Umbilical cord (tissue), 2 donors: ENCODE data around the gene RBM38. TPM values are rescaled to one million over a fixed set of nuclear protein-coding genes. Genes with fewer than 3 reads are reported as not detected.

Experiments used
- DNase-seq: peaks from one replicate; pipeline ENCODE4 v3.0.0-alpha.2; 2015; ENCODE audit warnings: low spot score
- total RNA-seq: library from RNA; depleted of rRNA; stranded (reverse); fragments of >200 nt; gene quantifications from one replicate; pipeline ENCODE4 v1.2.3, GENCODE V29; 2014; ENCODE audit warnings: low replicate concordance; ENCODE audit not compliant: insufficient read depth

The RBM38 gene
- total RNA-seq, 1 donor from 2014 or later, result 38.8 TPM

DNA sequence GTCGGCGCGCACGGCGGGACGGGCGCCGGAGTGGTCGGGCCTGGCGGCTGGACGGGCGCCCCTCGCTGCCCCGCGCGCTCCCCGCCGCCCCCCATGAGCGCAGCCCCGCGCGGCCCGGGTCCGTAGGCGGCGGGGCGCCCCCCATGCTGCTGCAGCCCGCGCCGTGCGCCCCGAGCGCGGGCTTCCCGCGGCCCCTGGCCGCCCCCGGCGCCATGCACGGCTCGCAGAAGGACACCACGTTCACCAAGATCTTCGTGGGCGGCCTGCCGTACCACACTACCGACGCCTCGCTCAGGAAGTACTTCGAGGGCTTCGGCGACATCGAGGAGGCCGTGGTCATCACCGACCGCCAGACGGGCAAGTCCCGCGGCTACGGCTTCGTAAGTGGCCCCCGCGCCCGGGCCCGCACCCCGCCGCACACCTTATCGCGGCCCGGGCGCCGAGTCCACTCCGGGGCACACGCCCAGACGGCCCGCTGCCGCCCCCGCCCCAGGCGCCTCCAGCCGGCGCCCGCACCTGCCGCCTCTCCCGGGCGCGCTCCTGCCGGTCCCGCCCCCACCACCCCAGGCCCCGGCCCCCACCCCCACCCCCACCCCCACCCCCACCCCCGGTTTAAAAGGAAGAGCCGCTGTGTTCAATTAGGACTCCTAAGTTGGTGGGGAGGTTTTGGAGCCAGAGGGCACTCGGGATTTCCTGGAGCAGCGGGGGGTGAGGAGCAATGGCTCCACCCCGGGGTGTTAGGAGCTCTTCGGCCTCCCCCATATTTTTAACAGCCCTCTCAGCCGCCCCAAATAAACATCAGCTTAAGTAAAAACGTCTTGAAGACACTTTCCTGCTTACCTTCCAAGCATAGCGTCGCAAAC is 474 bp downstream of the RBM38 start:
- DNase-seq, result no peak

DNA sequence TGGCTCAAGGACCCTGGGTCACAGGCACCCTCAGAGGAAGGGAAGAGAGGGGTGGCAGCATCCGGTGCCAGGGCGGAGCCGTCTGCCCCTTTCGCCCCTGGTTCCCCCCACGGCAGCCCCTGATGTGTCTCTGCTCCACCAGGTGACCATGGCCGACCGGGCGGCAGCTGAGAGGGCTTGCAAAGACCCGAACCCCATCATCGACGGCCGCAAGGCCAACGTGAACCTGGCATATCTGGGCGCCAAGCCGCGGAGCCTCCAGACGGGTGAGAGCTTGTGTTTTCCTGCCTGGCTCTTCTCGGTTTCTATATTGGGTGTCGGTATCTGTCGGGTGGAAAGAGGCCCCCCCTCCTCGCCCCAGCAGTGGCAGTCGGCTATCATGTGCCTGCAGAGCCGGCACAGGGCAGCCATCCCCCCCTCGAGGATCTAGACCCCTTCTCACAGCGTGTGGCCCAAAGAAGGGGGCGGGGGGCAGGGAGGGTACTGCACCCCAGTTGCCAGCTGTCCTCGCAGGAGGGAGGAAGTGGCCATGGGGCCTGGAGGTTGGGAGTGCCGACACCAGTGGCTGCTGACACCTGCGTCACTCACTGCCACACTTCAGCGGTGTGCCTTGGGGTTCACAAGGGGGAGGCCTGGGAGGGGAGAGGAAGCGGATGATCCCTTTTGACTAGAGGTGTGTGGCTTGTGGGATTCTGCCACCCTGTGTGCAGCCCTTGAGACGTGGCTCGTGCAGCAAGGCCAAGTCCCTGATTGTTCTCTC is 1.5 kb downstream of the RBM38 start:
- DNase-seq, result no peak

DNA sequence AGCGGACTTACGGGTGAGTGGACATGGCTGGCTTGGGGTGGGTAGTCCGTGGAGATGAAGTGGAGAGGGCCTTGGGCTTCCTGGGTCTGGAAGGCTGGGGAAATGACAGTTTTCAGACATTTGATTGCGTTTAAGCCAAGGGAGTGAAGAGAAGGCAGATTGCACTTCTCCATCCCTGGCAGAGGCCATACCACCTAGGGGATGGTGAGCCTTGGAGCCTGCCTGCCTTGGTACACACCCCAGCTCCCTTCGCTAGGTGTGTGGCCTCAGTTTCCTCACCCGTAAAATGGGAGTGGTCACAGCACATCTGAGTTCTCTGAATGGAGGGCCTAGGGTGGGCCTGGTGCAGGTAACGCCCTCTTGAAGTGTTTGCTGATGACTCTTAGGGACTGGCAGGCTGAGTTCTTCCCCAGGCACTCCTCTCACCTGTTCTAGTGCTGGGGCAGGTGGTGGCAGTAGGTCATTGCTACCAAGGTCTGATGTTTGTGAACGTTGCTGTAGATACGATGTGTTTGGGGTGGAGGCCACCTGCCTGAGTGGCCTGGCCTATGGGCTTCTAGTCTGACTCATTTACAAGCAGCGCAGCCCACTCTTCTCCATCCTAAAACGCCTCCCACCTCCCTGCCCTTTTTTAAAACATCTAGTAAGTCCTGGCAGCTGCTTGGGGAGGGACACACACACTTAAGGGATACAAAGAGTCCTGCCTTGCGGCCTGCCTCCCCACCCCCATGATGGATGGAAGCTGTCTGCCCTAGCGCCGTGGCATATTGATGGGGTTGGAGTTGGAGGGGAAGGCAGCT is 2.3 kb downstream of the RBM38 start:
- DNase-seq, result no peak

DNA sequence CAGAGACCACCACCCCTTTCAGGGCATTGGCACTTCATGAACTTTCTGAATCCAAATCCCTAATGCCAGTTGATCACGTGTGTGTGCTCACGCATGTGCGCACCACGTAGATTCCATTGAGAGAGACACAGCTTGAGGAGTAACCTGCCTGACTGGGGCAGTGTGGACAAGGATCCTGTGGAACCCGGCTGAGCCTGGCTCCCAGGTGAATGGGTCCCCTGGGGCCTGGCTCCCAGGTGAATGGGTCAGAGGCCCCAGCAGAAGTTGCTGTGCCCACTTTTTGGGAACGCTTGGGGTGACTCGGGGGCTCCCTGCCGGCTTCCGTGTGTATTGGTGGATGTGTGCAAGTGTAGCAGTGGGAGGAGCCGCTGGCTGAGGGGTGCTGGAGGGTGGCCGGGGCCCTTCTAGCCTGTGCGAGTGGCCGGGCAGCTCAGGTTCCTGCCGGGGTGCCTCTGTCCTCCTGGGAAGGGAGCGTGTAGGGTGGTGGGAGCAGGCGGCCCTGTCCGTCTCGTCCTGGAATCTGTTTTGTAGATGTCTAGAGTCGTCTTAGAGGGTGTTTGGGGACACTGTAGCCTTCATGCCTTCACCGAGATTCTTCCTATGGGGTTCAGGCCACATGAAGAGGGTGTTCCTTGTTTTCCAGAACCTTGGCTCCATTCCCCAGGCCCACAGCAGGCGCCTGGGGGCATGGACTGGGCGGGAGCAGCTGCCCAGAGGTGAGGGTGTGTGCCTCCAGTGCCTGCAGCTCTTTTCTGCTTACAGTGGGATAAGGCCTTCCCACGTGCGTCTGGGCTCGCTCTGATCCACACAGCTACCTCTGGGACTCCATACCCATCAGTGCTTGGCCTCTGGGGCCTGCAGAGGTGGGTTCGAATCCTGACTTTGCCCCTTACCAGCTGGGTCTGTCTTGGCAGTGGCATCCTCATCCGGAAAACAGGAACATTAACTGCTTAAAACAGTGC is 3.2 kb downstream of the RBM38 start:
- DNase-seq, result no peak

DNA sequence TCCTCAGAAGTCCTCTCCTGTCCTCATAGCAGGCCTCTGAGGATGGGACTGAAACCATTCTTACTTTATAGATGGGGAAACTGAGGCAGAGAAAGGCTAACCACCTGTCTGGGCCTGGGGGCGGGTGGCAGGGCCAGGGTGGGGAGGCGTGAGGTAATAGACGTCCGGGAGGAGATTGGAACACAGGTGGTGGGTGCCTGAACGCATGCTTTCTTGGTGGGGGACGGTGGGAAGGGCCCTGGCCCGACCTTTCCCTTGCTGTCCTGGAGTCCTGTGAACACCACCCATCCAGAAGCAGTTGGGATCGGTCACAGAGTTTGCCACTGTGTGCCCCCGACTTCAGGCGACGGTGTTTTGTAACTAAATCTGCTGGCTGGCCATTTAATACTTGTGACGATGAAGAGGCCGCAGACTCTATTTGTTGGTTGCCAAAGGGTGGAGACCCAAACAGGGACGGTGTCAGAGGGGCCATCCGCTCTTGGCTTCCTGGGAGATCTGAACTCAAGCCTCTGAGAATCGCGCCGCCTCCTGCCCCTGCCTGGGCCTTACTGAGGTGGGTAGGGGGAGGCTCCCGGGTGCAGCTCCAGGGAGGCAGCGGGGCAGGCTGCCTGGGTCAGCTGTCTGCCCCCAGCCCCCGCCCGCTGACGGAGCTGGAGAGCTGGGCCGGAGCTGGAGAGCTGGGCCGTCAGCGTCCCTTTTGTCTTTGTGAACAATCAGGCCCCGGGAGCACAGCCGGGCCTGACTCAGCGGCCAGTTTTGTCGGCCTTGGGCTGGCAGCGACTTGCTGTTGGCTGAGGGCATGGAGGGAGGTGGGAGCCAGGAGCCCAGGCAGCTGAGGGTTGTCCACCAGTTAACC is 4.1 kb downstream of the RBM38 start:
- DNase-seq, result no peak

DNA sequence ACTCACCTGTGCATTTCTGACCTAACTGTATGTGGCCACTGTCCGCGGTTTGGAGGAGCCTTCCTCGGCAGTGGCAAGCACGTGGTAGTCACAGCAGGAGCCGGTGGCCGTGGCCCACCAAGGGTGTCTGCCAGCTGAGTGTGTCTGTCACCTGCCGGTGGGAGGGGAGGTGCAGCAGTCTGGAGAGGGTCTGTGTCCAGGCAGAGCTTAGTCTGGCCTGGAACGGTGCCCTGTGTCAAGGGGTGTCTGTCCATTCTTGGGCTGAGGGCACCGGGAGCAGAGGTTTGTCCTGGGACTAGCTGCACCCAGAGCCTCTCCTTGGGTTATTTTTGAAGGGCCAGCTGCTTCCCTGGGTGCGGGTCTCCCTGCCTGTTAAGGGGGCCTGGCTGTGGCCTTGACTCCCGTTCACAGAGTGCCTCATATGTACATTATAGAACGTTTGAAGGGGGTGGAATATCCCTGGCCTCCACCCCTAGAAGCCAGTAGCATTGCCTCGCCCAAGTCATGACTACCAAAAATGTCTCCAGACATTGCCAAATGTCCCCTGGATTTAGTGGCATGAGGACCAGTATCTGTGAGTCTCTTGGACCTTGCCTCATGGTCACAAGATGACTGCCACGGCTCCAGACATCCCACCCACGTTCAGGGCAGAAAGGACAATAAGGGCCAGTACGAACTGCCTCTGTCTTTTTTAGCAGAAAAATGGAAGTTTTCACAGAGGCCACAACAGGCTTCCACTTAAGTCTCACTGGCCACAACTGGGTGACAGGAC is 5.2 kb downstream of the RBM38 start:
- DNase-seq, result no peak

GRCh38 chr20:57396984-57397692 is 5.9 kb downstream of the RBM38 start:
- DNase-seq, result no peak

DNA sequence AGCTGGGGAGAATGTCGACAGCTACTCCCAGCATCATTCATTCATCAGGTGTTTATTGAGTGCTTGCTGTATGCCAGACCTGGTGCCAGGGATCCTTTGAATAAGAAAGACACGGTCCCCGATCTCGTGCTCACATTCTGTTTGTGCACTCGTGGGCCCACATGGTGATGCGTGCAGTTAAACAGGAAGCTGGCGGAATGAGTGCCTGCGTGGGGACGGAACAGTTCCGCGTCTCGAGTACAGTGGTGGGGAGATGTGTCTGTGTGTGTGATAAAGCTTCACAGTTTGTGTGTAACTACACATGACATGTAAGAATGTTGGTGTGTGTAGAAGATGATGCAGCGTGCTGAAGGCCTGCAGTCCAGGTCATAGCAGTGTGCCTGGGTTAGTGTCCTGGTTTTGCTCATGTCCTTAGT is 6.5 kb downstream of the RBM38 start:
- DNase-seq, result no peak

DNA sequence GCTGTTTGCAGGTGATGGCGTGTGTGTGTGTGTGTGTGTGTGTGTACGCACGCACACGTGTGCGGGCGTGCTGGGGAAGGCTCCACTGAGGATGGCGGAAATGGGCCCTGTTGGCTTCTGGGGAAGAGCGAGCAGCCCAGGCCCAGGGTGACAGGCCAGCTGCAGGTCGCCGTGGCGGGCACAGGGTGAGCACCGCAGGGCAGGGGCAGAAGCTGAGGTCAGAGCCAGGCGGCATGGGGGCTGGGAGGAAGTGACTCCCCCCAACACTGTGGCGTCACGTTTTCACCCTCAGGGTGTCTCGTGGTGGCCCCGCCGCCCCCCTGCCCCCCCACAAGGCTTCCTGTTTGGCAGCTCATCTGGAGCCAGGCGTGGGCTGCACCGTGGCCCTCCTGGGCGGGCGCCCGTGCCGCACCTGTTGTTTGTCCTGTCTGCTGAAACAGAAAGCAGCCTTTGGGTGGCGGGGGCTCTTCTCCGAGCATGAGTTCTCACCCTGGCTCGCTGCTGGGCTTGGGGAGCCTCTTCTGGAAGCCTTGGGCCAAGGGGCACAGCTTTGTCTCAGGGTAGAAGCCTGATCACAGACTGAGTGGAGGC is 7.1 kb downstream of the RBM38 start:
- no peak for DNase-seq

- no peak for DNase-seq
Measured at GRCh38 chr20:57398901-57399535, 7.8 kb downstream of the RBM38 start.

- DNase-seq, result no peak
Measured at GRCh38 chr20:57399587-57400155, 8.5 kb downstream of the RBM38 start.

DNA sequence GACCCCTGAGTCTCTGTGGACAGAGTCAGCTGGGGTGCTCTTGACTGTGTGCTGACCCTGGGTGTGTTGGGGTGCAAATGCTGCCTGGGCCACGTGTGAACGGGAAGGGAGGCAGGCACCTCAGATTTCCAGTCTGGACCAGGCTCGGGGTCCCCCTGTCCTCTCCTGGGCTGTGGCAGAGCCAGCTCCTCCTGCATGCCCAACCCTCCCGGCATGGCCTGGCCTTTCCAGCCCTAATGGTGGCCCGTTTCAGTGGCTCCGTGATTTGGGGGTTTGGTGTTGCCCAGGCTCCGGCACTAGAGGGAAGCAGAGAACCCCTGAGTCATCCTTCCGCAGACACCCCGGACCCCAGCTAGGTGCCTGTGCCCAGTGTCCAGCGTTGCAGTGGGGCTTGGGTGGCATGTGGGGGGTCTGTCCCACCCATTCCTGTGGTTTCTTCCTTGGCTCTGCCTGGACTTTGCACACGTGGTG is 9.1 kb downstream of the RBM38 start:
- DNase-seq, result no peak

DNA sequence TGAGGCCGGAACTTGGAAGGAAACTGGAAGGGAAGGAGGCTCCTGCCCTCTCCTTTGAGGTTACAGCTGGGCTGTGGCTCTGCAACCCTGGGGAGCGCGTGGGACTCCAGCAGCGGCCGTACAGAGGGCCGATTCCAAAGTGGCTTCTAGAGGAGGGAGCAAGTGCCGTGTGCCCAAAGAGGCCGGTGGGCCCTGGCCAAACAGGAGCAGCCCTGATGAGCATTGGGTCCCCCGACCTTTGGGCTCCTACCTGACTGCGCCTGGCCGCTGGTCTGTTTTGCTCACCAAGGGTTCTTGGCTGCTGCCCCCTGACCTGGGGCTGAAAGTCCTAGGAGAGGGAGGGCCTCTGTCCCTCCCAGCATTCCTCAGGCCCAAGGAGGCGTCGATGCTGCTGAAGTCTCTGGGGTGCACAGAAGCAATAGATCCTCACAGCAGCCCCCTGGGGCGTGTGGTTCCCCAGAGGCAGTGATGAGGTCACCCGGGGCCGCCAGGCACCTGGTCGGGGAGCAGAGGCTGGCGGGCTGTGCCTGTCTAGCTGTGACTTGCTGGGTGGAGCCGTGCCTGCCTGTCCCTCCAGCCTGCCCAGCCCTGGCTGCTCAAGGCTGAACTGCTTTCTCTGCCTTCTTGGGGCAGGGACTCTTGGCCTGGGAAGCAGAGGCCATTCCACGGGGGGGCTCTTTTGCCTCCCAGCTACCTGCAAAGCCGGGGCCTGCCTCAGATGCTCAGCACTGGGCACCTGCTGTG is 9.8 kb downstream of the RBM38 start:
- no peak for DNase-seq

DNA sequence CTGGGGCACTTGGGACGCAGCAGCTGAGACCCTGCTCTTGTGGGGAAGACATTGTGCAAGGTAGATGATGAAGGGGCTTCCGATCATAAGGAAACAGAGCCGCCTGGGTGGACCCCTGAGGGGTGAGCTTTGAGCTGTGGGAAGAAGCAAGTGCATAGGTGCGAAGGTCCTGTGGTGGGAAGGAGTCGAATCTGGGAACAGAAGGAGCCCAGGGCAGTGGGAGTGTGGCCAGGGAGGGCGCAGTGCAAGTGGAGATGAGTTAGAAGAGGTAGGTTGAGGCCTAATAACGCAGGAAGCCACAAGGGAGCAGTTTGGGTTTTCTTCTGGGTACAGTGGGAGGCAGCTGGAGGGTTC is 10.3 kb downstream of the RBM38 start:
- DNase-seq, result no peak

DNA sequence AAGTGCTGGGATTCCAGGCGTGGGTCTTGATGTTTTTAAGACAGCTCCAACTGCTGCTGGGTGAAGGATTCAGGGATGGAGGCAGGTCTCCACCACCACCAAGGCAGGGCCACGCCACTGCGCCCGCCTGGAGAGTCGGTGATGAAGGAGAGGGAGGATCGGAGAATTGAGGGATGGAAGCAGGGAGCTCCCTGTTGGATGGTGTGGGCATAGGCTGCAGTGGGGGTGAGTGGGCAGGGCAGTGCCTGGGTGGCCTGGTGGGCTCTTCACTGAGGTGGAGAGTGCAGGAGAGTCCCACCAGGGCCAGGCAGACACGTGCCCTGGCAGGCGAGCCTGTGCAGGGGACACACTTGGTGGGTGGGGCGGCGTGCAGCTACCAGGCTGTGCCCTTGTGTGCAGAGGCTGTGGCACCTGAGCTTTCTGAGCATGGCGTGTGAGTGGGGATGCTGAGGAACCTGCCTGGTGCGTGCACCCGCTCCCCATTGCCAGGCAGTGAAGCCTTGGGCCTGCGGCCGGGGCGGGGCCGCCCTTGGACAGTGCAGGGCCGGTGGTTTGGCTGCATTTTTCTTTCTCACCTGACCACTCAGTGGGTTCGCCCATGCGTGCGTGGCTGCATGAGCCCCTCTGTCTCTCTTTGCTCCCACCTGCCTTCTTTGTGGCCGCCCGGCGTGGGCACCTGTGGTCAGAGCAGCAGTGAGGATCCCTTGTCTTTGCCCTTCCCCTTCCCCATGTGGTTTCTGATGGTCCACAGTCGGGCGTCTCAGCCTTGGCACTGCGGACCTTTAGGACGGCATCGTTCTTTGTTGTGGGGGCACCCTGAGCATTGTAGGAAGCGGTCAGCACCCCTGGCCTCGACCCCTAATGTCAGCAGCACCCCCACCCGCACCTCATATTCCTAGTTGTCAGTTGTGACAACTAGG is 11.3 kb downstream of the RBM38 start:
- no peak for DNase-seq
